Central memory CD4-positive, alpha-beta T cell (primary cell): ENCODE results near the gene TBC1D19.

Experiments used
- DNase-seq: peaks from one replicate; pipeline ENCODE4 v3.0.0; 2022

The TBC1D19 gene

DNA sequence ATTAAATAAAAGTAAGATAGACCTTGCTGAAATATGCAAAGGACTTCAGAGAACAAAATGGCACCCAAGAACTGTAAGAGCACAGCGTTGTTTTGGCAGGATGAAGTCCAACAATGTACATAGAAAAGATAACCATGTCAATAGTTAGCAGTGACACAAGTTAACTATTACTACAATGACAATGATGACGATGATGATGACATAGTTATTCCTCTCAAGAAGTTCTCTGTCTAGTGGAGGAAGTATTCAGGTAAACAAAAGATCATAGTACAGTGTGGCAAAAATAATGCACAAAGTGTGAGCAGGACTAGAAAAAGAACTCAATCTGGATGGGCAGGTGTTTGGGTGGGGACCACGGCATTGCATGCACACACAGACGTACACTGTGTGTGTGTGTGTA, 201.4 kb downstream of the TBC1D19 start:
- DNase-seq = no peak

DNA sequence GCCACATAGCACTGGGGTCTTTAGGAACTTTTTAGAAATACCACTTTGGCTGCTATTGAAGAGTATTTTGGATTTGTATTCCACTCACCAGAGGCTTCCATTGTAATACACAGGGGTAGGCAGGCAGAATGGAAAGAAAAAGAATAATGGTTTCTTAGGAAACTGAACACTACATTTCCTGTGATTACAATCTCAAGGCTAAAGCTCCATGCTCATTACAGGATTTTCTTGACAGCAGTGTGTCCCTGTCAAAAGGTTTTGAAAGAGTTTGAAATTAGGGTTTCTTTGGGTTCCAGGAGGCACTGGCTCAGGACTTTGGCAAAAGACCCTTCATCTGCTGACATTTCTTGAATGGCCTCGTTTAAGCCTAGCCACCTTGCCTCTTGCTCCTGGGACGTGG, 201.9 kb downstream of the TBC1D19 start:
- no peak for DNase-seq

GRCh38 chr4:26786916-26787315, 203.0 kb downstream of the TBC1D19 start:
- no peak for DNase-seq

- peak; percentile 8 for DNase-seq
These were observed 203.8 kb downstream of the TBC1D19 start for GRCh38 chr4:26787461-26788340.

DNA sequence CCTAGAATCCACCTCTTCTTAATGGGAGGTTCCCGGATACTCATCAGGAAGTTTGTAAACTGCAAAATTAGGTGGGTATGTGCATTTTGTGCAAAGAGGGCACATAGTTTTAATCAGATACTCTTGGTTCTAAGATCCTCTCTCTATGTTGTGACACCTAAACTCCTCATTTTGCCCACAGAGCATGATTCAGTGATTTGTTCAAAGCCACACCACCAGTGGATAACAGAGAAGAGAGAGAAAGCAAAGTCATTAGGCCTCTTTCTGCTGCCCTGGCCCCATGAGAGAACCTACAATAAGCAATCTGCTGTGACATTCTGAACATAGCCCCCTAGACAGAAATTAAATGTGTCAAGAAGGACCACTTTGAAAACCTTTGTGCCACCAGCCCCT, 204.5 kb downstream of the TBC1D19 start:
- no peak for DNase-seq

GRCh38 chr4:26789208-26789607, 205.3 kb downstream of the TBC1D19 start:
- no peak for DNase-seq

DNA sequence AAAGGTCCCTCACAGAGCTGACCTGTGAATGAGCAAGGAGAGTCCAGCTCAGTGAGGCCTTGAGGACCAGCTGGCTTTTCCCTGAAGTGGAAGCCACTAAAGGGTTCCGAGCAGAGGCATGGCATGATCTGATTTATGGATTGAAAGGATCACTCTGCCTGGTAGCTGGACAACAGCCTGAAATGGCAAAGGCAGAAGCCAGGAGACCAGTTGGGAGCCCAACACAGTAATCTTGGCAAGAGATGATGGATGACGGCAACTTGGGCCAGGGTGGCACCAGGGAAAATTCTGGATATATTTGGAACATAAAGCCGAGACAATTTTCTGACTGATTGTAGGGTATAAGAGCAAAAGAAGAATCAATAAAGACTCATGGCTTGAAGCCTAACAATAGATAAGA, 207.5 kb downstream of the TBC1D19 start:
- DNase-seq = no peak

DNA sequence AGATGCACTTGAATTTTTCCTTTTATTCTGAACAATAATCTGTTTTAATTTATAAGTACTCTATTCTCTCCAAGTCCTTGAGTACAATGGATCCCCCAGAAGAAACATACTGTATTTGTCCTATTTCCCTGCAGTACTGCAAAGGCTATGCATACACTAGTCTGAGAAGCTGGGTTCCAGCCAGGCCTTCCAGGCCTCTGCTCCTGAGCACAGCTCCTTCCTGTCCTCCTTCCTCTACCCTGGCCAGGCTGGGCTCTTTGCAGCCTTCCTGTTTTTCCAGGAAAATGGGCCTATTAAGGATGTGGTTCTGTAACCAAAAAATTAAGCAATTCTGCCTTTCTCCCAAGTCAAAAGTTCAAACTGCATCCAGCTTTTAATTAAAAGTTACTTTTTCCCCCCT, 208.8 kb downstream of the TBC1D19 start:
- no peak for DNase-seq

DNA sequence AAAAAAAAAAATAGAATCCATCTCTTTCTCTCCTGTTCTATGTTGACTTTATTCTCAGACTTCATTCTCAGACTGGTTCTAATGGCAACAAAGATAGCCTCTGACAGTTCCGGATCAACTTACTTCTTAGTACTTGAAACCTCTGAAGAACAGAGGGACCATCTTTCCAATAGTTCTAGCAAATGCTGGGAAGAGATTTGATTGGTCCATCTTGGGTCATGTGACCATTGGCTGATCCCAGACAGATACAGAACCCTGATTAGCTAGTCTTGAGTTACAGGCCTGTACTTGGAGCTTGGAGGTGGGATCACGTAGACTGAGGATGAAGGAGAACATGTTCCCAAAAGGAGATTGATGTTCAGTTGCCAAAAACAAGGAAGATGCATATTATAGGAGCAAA, 209.9 kb downstream of the TBC1D19 start:
- no peak for DNase-seq

- DNase-seq = no peak
These were observed 212.2 kb downstream of the TBC1D19 start for GRCh38 chr4:26796081-26796480.

DNA sequence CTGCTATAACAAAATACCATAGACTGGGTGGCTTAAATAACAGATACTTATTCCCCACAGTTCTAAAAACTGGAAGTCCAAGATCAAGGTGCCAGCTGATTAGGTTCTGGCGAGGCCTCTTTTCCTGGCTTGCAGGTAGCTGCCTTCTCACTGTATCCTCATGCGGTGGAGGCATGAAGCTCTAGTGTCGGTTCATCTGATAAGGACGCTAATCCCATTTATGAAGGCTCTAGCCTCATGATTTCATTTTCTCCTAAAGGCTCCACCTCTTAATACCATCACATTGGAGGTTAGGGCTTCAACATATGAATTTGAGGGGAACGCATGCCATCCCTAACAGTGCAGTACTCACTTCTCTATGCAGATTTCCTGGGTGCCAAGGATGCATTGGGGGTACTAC, 218.9 kb downstream of the TBC1D19 start:
- no peak for DNase-seq

DNA sequence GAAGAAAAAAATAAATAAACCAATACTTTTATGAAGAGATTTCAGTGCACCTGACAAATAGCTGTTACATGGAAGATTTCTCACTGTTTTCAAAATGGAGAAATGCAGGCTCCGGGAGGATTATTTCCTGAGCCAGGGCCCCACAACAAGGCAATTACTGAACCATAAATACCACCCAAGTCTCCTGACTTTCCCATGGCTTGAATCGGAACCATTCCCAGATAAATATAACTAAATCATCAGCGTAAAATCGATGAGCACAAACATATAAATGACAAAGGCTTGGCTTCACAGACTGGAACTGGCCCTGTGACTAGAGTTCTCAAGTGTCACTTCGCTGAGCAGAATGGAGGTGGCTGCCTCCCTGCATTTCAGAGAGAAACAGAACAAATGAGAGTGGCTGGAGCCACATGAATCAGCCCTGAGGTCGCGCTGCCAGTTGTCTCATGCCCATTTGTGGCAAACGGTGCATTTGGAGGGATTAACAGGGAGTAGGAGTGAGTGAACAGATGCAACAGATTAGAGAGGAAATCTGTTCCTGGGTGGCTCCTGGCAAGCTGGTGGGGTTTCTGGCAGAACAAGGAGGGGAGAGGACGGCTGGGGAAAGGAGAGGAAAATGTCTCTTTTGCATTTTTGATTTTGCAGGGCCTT, 219.5 kb downstream of the TBC1D19 start:
- no peak for DNase-seq

- no peak for DNase-seq
These were observed 220.6 kb downstream of the TBC1D19 start for GRCh38 chr4:26804451-26804850.

- DNase-seq = no peak
These were observed 221.0 kb downstream of the TBC1D19 start for GRCh38 chr4:26804925-26805324.
